Esophagus squamous epithelium (tissue), 4 donors: ENCODE data around the gene NSD2.

Experiments
- POLR2A ChIP-seq, 4 donors: fragments of 450-650 bp; IDR thresholded peaks; one replicate each; pipeline ENCODE4 v1.6.1; 2017; ENCODE audit warnings: antibody characterized with exemption in 4 of 4, mild to moderate bottlenecking in 4 of 4, moderate library complexity in 3 of 4
- TF ChIP-seq, protein P1 (sequence below), 6 experiments: fragments of 450-650 bp in 4 of 6; fragments of 200-600 bp in 2 of 6; sonication (generic) in 2 of 6; IDR thresholded peaks; one replicate each; pipeline ENCODE4 v1.5.1; 2016 to 2019; ENCODE audit warnings: antibody characterized with exemption in 6 of 6, mild to moderate bottlenecking in 4 of 6, moderate library complexity in 4 of 6

GRCh38 chr4:1821679-1822567, 49.3 kb upstream of the NSD2 start:
- TF ChIP-seq, protein P1, sequence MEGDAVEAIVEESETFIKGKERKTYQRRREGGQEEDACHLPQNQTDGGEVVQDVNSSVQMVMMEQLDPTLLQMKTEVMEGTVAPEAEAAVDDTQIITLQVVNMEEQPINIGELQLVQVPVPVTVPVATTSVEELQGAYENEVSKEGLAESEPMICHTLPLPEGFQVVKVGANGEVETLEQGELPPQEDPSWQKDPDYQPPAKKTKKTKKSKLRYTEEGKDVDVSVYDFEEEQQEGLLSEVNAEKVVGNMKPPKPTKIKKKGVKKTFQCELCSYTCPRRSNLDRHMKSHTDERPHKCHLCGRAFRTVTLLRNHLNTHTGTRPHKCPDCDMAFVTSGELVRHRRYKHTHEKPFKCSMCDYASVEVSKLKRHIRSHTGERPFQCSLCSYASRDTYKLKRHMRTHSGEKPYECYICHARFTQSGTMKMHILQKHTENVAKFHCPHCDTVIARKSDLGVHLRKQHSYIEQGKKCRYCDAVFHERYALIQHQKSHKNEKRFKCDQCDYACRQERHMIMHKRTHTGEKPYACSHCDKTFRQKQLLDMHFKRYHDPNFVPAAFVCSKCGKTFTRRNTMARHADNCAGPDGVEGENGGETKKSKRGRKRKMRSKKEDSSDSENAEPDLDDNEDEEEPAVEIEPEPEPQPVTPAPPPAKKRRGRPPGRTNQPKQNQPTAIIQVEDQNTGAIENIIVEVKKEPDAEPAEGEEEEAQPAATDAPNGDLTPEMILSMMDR (IDR thresholded peaks at IDR 0.05): no peak
- TF ChIP-seq POLR2A (IDR thresholded peaks at IDR 0.05): no peak
